Sigmoid colon (tissue), 4 donors: Measurements from ENCODE around the gene PPARA.

ENCODE experiments used
- CTCF ChIP-seq, 4 experiments: fragments of 450-650 bp in 3 of 4; fragments of 200-600 bp in 1 of 4; IDR thresholded peaks; one replicate each; pipeline ENCODE4 v1.5.1; 2016 to 2019; ENCODE audit warnings: antibody characterized with exemption in 4 of 4, mild to moderate bottlenecking in 3 of 4, moderate library complexity in 2 of 4
- POLR2A ChIP-seq, 2 donors: fragments of 450-650 bp; IDR thresholded peaks; one replicate each; pipeline ENCODE4 v1.6.1; 2016; ENCODE audit warnings: antibody characterized with exemption in 2 of 2, mild to moderate bottlenecking in 2 of 2, moderate library complexity in 2 of 2
- POLR2AphosphoS5 ChIP-seq, 4 donors: sonication (generic); formaldehyde crosslinking; IDR thresholded peaks; one replicate each; pipeline ENCODE4 v1.6.1; 2017; ENCODE audit warnings: antibody characterized with exemption in 4 of 4

- no peak for TF ChIP-seq POLR2AphosphoS5 (IDR thresholded peaks at IDR 0.05)
- no peak for TF ChIP-seq CTCF (IDR thresholded peaks at IDR 0.05)
- no peak for TF ChIP-seq POLR2A (IDR thresholded peaks at IDR 0.05)
Measured at GRCh38 chr22:46224898-46225290, 74.6 kb downstream of the PPARA start.
